ENCODE data around the gene PLEKHG4B.

Gene PLEKHG4B

DNA sequence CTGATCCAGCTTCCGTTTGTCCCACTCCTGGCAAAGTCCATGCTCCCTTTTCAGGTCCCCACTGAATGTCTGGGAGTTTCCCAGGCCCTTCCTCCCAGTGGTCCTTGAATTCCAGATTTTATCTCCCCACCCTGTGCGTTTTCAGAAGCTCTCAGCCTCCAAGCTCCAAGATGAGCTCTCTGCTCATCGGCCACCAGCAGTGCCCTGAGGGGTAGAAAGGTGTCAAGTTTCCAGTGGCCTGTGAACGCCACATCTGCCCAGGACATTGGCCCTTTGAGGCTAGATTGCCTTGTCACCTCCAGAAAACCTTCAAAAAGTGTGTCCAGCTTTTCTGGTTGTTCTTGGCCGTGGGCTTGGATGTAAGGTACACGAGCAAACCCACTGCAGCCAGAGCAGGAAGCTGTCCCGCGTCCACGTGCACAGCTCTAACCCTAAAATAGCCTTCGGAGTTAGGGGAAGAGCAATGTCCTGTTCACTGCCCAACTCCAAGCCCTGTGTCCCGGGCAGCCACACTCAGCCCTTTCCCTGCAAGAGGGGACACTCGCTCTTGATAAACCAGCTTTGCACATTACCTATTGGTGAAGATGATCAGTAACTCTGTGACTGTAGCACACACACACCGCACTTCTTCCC, 88.4 kb downstream of the PLEKHG4B start:
- Mint-ChIP-seq H3K4me3 (no peak overlapping the region), H3K9me3 (no peaks in the 10 kb centered on the region), H3K4me1 (no peaks in the 10 kb centered on the region), H3K27ac (ENCODE audit: low read depth) (no peak overlapping the region), H3K27me3 (peaks cover 48% of the 10 kb centered on the region), H3K36me3 (ENCODE audit: insufficient read depth) (no peaks in the 10 kb centered on the region)
- no peak for ATAC-seq (replicated peaks; ENCODE audit: extremely low read depth, poor library complexity, severe bottlenecking)
- DNase-seq (ENCODE audit: low spot score in 2 of 2), result no peak

DNA sequence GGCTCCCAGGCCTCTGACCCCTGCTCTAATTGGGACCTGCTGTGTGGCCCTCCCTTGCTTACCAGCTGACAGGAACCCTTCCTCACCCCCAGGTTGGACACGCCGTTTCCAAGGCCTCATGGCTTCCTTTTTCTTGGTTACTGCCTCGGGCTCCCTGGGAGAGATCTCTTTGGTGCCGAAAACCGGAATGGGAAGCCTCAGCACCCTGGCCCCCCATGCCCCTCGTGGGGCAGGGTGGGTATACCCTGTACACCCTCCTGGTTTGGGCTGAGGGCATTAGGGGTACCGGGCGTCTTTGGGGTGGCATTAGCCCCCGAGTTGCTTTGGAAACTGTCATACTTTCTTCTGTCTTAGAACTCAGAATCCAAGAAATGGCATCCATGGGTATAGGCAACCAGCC, 89.2 kb downstream of the PLEKHG4B start:
- no peak for DNase-seq (ENCODE audit: low spot score in 2 of 2)
- H3K4me1 Mint-ChIP-seq, result no peaks in the 10 kb centered on the region
- peaks cover 48% of the 10 kb centered on the region for H3K27me3 Mint-ChIP-seq
- peak overlapping the region; percentile 8 for H3K27ac Mint-ChIP-seq (ENCODE audit: low read depth)
- ATAC-seq (replicated peaks; ENCODE audit: extremely low read depth, poor library complexity, severe bottlenecking), result no peak
- H3K9me3 Mint-ChIP-seq, result no peaks in the 10 kb centered on the region
- no peaks in the 10 kb centered on the region for H3K36me3 Mint-ChIP-seq (ENCODE audit: insufficient read depth)
- H3K4me3 Mint-ChIP-seq, result no peak overlapping the region

DNA sequence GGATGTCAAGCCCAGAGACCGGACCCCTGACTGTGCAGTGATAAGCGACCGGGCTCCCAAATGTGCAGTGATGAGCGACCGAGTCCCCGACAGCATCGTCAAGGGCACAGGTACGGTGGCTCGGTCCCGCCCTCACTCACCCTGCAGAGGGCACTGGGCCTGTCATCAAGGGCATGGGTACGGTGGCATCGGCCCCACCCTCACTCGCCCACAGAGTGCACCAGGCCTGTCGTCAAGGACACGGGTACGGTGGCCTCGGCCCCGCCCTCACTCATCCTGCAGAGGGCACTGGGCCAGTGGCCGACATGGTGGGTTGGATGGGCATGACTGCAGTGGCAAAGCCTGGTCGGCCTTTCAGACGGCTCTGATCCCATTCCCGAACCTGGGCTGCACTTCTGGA, 89.6 kb downstream of the PLEKHG4B start:
- DNase-seq (ENCODE audit: low spot score in 2 of 2), result no peak
- no peak for ATAC-seq (replicated peaks; ENCODE audit: extremely low read depth, poor library complexity, severe bottlenecking)
- Mint-ChIP-seq H3K27me3 (peaks cover 48% of the 10 kb centered on the region), H3K9me3 (no peaks in the 10 kb centered on the region), H3K4me1 (no peaks in the 10 kb centered on the region), H3K4me3 (no peak overlapping the region), H3K36me3 (ENCODE audit: insufficient read depth) (no peaks in the 10 kb centered on the region), H3K27ac (ENCODE audit: low read depth) (no peak overlapping the region)

DNA sequence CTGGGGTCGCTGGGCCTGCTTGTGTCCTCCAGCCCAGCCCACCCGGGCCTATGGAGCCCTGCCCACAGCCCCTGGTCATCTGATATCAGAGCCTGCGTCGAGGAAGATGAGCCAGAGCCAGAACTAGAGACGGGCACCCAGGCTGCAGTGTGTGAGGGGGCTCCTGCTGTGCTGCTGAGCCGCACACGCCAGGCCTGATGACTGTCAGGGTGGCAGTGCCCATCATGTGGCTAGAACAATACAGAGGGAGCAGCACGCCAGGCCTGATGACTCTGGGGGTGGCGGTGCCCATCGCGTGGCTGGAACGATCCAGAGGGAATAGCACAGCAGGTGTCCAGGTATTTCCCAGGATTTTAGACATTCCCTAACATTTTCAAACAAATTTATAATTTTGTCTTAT, 90.2 kb downstream of the PLEKHG4B start:
- peaks cover 48% of the 10 kb centered on the region for H3K27me3 Mint-ChIP-seq
- no peaks in the 10 kb centered on the region for H3K36me3 Mint-ChIP-seq (ENCODE audit: insufficient read depth)
- no peak overlapping the region for H3K4me3 Mint-ChIP-seq
- no peak for DNase-seq (ENCODE audit: low spot score in 2 of 2)
- no peaks in the 10 kb centered on the region for H3K4me1 Mint-ChIP-seq
- no peak for ATAC-seq (replicated peaks; ENCODE audit: extremely low read depth, poor library complexity, severe bottlenecking)
- no peaks in the 10 kb centered on the region for H3K9me3 Mint-ChIP-seq
- H3K27ac Mint-ChIP-seq (ENCODE audit: low read depth), result no peak overlapping the region

DNA sequence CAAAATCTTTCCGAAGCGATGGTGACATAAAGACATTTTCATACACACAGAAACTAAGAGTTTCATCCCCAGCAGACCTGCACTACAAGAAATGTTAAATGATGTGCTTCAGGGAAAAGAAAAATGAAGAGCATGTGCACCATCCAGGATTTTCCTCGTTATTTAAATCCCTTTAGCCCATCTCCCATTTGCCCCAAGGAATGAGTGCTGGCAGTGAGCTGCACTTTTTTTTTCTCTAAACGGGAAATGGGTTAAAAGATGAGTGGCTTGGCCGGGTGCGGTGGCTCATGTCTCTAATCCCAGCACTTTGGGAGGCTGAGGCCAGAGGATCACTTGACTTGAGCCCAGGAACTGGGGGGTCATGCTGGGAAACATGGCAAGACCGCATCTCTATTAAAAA, 92.5 kb downstream of the PLEKHG4B start:
- Mint-ChIP-seq H3K36me3 (ENCODE audit: insufficient read depth) (no peaks in the 10 kb centered on the region), H3K9me3 (no peaks in the 10 kb centered on the region), H3K4me1 (peaks cover 7% of the 10 kb centered on the region), H3K4me3 (no peak overlapping the region), H3K27me3 (peaks cover 34% of the 10 kb centered on the region), H3K27ac (ENCODE audit: low read depth) (no peak overlapping the region)
- DNase-seq (ENCODE audit: low spot score in 2 of 2) (no peak), ATAC-seq (replicated peaks; ENCODE audit: extremely low read depth, poor library complexity, severe bottlenecking) (no peak)

DNA sequence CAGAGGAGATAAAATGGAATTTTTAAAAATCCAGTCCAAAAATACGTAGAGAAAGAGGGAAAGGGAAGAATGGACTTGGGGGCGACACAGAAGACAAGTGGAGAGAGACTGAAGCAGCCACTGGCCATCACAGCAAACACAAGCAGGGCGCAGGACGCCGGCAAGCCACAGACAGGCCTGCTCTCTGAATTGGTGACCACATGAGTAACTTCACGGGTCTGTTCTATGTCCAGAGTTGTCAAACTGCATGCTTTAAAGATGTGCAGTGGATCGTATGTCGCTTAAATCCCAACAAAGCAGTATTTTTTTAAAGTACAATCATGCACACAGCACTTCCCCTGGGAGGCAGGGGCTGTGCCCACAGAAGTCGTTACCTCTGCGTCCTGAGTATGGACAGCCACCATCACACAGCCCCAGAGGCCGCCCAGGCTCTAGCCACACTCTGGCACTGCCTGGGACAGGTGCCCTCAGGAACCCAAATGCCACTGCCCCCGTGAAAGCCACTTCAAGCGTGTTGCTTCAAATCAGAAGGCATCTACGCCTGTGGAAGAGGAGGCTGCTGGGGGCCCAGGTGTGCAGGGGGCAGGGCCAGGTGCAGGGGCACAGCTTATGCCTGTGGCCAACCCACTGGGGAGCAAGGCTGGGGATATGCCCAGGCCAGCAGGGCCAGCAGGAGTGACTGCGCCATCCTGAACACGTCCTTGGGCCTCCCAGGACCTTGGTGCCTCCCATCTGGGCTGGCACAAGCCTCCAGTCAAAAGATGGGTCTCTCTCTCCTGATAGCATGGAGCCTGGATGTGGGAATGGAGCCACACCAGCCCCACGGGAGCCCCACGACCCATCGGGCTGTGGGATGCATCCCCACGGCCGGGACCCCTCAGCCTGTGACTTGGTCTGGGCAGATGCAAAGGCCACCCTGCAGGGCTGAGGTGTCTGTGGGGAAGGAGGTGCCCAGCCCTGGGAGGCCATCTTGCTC, 93.4 kb downstream of the PLEKHG4B start:
- DNase-seq (ENCODE audit: low spot score in 2 of 2), result no peak
- Mint-ChIP-seq H3K27me3 (peaks cover 32% of the 10 kb centered on the region), H3K9me3 (no peaks in the 10 kb centered on the region), H3K27ac (ENCODE audit: low read depth) (no peak overlapping the region), H3K36me3 (ENCODE audit: insufficient read depth) (no peaks in the 10 kb centered on the region), H3K4me1 (peaks cover 7% of the 10 kb centered on the region), H3K4me3 (no peak overlapping the region)
- ATAC-seq (replicated peaks; ENCODE audit: extremely low read depth, poor library complexity, severe bottlenecking), result no peak

DNA sequence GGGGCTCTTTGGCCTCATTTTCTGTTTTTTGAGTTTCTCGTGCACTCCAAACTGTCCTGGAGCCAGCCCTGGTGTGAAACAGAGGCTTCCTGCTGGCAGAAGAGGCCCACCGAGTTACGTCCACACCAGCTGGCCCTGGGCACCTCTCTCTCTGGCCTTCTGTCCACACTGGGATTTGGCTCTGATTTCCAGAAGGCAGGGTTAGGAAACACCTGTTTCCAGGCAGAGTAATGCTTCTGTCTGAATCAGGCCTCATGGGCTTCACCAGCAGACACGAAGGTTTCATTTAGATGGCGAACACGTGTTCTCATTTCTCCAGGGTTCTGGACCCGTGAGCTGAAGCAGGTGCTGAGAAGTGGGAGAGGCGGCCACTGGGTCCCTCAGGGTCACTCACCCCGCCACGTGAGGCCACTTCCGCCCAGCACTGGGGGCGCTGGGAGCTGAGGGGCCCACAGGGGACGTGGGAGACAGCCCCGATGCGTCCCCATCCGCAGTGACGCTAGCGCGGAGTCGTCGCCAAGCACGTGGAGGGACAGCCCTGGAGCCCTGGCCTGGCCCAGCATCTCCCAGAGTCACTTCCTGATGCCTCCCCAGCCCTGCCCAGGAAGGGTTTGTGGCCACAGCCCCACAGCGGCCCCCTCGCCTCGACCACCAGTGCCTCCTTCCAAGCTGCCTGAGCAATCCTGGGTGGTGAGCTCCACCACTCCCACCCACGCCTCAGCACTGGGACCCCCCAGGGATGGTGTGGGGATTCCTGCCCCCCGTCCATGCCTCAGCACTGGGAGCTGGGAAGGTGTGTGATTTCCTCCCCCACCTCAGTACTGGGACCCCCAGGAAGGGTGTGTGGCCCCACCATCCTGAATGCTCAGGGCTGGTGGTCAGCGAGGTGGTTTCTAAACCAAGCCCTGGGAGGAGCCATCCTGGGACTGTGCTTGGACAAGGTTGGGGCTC, 94.4 kb downstream of the PLEKHG4B start:
- Mint-ChIP-seq H3K36me3 (ENCODE audit: insufficient read depth) (no peaks in the 10 kb centered on the region), H3K4me3 (no peak overlapping the region), H3K4me1 (peaks cover 7% of the 10 kb centered on the region), H3K27ac (ENCODE audit: low read depth) (no peak overlapping the region), H3K9me3 (no peaks in the 10 kb centered on the region), H3K27me3 (peaks cover 27% of the 10 kb centered on the region)
- ATAC-seq (replicated peaks; ENCODE audit: extremely low read depth, poor library complexity, severe bottlenecking), result no peak
- DNase-seq (ENCODE audit: low spot score in 2 of 2), result no peak

DNA sequence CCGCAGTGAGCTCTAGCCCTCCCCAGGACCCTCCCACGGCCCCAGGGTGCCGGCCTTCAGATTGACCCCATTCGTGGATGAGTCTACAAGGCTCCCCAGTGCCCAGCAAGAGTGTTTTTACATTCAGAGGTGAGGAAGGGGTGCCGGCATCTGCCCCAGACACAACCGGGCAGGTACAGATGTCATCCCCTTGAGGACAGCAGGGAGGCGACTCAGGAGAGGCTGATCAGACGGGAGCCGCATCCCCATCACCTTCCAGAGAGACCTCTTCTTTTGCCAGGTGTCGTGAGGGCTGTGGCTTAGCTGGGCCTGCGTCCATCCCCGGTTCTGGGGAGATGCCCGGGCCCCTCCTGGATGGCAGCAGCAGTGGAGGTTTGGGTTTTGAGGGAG, 95.1 kb downstream of the PLEKHG4B start:
- DNase-seq (ENCODE audit: low spot score in 2 of 2) (no peak), ATAC-seq (replicated peaks; ENCODE audit: extremely low read depth, poor library complexity, severe bottlenecking) (no peak)
- Mint-ChIP-seq H3K9me3 (no peaks in the 10 kb centered on the region), H3K4me3 (no peak overlapping the region), H3K4me1 (peaks cover 7% of the 10 kb centered on the region), H3K27ac (ENCODE audit: low read depth) (no peak overlapping the region), H3K36me3 (ENCODE audit: insufficient read depth) (no peaks in the 10 kb centered on the region), H3K27me3 (peaks cover 21% of the 10 kb centered on the region)

DNA sequence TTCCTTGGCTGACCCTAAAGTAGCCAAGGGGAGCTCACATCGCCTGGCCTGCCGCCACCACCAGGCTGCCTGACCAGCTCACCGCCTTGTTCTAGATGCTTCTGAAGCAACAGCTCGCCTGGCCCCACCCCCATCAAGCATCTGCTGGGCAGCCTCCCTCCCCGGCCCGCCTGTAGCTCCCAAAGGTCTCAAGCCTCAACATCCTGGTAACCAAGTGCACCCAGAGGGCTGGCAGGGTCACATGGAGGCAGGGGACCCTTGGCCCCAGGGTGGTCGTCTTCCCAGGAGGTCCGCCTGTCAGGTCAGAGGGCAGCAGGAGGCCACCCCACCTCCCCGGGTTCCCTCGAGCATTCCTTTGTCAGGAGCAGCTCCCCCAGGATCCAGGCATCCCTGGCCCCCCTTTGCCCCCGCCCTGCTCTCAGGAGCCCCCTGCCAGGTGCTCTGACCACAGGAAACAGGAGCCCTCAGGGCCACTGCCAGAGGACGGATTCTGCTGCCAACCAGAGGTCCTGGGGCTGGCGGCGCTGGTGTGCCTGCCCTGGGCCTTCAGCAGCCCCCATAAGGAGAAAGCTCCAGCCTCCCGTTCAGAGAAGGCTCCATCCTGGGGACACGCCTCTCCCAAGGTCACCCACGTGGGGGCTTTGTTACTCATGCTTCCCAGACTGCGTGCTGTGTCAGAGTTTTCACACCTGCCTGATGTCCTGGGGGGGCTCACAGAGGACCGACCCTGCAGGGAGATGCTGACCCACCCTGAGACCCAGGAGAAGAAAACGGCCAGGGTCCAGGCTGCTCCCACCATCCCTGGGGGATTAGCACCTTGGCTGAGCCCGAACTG, 95.9 kb downstream of the PLEKHG4B start:
- Mint-ChIP-seq H3K27ac (ENCODE audit: low read depth) (peak overlapping the region; percentile 38), H3K36me3 (ENCODE audit: insufficient read depth) (no peaks in the 10 kb centered on the region), H3K27me3 (peaks cover 21% of the 10 kb centered on the region), H3K4me1 (peaks cover 7% of the 10 kb centered on the region), H3K9me3 (no peaks in the 10 kb centered on the region), H3K4me3 (no peak overlapping the region)
- ATAC-seq (replicated peaks; ENCODE audit: extremely low read depth, poor library complexity, severe bottlenecking), result no peak
- DNase-seq (ENCODE audit: low spot score in 2 of 2), result no peak

DNA sequence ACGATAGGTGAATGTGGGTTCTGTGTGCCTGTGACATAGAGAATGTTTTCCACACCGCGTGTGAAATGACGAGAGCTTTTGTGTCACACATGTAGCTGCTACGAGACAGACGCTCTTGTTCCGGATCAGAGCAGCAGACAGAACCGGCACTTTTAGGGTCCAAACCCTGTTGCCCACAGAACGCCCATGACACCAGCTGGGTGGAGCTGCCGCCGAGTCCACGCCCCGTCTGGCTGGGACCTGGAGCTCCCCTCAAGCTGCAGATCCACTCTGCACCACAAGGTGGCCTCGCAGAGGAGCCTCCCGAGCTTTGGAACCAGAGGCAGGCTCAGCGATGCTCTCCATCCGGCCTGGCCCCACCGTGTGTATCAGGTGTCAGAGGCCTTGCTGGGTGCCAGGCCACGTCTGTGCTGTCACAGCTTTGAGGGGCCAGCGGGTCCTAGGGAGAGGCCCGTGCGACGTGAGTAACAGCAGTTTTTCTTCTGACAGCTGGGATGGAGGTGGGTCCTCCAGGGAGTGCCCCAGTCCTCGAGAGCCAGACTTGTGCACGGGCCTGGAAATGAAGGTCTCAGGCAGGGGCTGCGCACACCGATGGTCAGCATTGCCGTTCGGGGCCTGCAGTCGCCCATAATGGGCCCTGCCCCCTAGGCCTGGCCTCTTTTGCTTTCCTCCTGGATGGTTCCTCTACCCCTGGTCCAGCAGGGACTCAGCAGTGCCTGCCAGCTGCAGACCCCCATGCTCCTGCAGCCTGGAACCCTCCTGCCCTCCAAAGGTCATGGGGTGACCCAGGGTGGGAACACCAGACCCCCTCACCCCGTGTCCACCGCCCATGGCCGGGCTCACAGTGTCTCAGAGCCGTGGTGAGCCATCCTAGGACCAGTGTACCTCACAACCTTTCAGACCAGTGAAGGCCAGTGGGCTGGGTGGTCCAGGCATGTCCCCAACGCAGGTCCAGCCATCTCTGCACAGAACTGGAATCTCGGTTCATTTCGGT, 96.8 kb downstream of the PLEKHG4B start:
- ATAC-seq (replicated peaks; ENCODE audit: extremely low read depth, poor library complexity, severe bottlenecking) (peak; percentile 93), DNase-seq (ENCODE audit: low spot score in 2 of 2) (peak; percentile 83 to 85)
- H3K4me3 Mint-ChIP-seq, result peak overlapping the region; percentile 50
- H3K36me3 Mint-ChIP-seq (ENCODE audit: insufficient read depth), result no peaks in the 10 kb centered on the region
- H3K4me1 Mint-ChIP-seq, result peaks cover 7% of the 10 kb centered on the region
- peak overlapping the region; percentile 38 for H3K27ac Mint-ChIP-seq (ENCODE audit: low read depth)
- no peaks in the 10 kb centered on the region for H3K9me3 Mint-ChIP-seq
- H3K27me3 Mint-ChIP-seq, result peaks cover 21% of the 10 kb centered on the region

DNA sequence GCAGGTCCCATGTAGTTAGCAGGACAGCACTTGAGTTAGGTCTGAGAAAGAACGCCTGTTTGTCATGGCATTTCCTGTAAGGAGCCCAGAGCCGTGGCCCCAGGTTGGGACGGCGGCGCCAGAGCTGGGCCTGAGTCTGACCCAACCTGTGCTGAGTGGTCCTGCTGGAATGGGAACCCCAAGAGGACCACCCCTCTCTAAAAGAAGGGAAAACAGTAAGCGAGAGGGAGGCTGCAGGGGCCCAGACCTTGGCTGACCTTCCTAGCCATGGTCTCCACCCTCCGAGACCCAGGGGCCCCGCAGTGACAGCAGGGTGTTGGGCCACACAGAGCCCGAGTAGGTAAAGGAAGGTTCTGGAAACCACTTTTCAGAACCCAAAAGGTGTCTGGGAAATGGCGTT, 97.5 kb downstream of the PLEKHG4B start:
- ATAC-seq (replicated peaks; ENCODE audit: extremely low read depth, poor library complexity, severe bottlenecking) (no peak), DNase-seq (ENCODE audit: low spot score in 2 of 2) (no peak)
- no peak overlapping the region for H3K4me3 Mint-ChIP-seq
- no peaks in the 10 kb centered on the region for H3K36me3 Mint-ChIP-seq (ENCODE audit: insufficient read depth)
- H3K9me3 Mint-ChIP-seq, result no peaks in the 10 kb centered on the region
- H3K4me1 Mint-ChIP-seq, result peaks cover 7% of the 10 kb centered on the region
- peaks cover 21% of the 10 kb centered on the region for H3K27me3 Mint-ChIP-seq
- no peak overlapping the region for H3K27ac Mint-ChIP-seq (ENCODE audit: low read depth)
